GM18951 (cell line): ENCODE results near the gene TPO.

Experiments used
- POLR2A ChIP-seq: IDR thresholded peaks from 4 replicates; pipeline ENCODE4 v1.6.1; 2011; ENCODE audit warnings: mild to moderate bottlenecking; ENCODE audit not compliant: insufficient read length, insufficient read depth; ENCODE audit errors: extremely low read depth
- in situ Hi-C: fragments of 300-500 bp; cut with MboI; formaldehyde crosslinking; loops from one replicate; pipeline ENCODE4 v1.12.0; 2022; ENCODE audit warnings: low sequenced_read_pairs, mixed read lengths, inconsistent platforms; ENCODE audit not compliant: unreplicated experiment

Gene TPO

GRCh38 chr2:1440581-1440980 is 27.3 kb downstream of the TPO start:
- no peak for TF ChIP-seq POLR2A
- in situ Hi-C loops, result no loop called here

- no peak for TF ChIP-seq POLR2A
- in situ Hi-C loops, result no loop called here
Measured at GRCh38 chr2:1446301-1446700, 33.0 kb downstream of the TPO start.

GRCh38 chr2:1448009-1448408 is 34.7 kb downstream of the TPO start:
- in situ Hi-C loops, result no loop called here
- no peak for TF ChIP-seq POLR2A

- in situ Hi-C loops, result no loop called here
- TF ChIP-seq POLR2A, result no peak
Measured at GRCh38 chr2:1450915-1451314, 37.7 kb downstream of the TPO start.

- no peak for TF ChIP-seq POLR2A
- in situ Hi-C loops, result no loop called here
Measured at GRCh38 chr2:1451422-1451821, 38.2 kb downstream of the TPO start.

GRCh38 chr2:1453561-1453960 is 40.3 kb downstream of the TPO start:
- no peak for TF ChIP-seq POLR2A
- in situ Hi-C loops, result no loop called here

GRCh38 chr2:1454346-1454745 is 41.1 kb downstream of the TPO start:
- TF ChIP-seq POLR2A, result no peak
- in situ Hi-C loops, result no loop called here

GRCh38 chr2:1455466-1455865 is 42.2 kb downstream of the TPO start:
- no peak for TF ChIP-seq POLR2A
- in situ Hi-C loops, result no loop called here

- in situ Hi-C loops, result no loop called here
Measured at GRCh38 chr2:1458432-1458831, 45.2 kb downstream of the TPO start.

GRCh38 chr2:1459727-1460126 is 46.5 kb downstream of the TPO start:
- in situ Hi-C loops, result no loop called here
- TF ChIP-seq POLR2A, result no peak

More at GRCh38 chr2:1458432-1458831, 45.2 kb downstream of the TPO start:
- TF ChIP-seq POLR2A, result no peak

GRCh38 chr2:1460851-1461418 is 47.7 kb downstream of the TPO start:
- in situ Hi-C loops, result no loop called here
- no peak for TF ChIP-seq POLR2A

- TF ChIP-seq POLR2A, result no peak
- in situ Hi-C loops, result no loop called here
Measured at GRCh38 chr2:1461507-1462390, 48.5 kb downstream of the TPO start.

- in situ Hi-C loops, result no loop called here
- no peak for TF ChIP-seq POLR2A
Measured at GRCh38 chr2:1462994-1463393, 49.7 kb downstream of the TPO start.

GRCh38 chr2:1472350-1472749 is 59.1 kb downstream of the TPO start:
- in situ Hi-C loops, result no loop called here
- no peak for TF ChIP-seq POLR2A
